Stimulated activated CD8-positive, alpha-beta memory T cell treated with anti-CD3 and anti-CD28 coated beads, Interleukin-15, amount 100 ng/mL, for 24 hours (primary cell): ENCODE results near the gene LONRF3.
A peak's percentile ranks its signal among the peaks of the same experiment; 100 is the strongest.

ENCODE experiments used
- DNase-seq: peaks from one replicate; pipeline ENCODE4 v3.0.0-alpha.2; 2020; ENCODE audit warnings: low read depth

LONRF3 gene

DNA sequence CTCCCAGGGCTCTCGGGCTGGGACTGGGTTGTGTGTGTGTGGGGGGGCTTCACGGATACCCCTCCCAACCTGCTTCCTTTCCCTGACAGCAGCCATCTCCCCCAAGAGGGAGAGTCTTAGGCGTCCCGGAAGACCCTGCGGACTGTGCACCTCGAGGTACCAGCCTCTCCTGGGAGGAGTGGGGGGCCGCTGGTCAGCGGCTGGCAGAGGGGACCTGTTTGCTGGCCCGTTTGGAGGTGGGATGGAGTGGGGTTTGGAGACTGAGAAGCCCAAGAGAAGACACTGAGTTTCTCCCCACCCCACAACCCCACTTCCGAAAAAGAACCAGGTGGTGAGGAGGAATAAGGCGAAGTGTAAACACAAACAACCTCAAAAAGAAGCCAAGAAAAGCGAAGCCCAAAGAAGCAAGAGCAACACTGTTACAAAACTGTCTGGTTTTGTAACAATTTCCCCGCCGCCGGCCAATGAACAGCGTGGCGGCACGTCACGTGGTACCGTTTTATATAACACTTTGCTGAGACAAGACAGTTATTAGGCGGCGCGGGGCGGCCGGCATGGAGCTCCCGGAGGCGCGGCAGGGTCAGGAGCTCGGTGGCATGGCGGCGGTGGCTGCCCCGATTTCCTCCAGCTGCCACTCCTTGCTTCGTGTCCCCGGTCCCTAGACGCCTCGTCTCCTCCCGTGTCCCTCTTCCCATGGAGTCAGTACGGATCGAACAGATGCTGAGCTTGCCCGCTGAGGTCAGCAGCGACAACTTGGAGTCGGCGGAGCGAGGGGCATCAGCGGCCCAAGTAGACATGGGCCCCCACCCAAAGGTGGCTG, at the start of gene LONRF3:
TSS of gene LONRF3 (plus strand) at position 531 of the 820 bp plus-strand sequence. CDS start at position 694, 163 bp downstream.
- DNase-seq = no peak

DNA sequence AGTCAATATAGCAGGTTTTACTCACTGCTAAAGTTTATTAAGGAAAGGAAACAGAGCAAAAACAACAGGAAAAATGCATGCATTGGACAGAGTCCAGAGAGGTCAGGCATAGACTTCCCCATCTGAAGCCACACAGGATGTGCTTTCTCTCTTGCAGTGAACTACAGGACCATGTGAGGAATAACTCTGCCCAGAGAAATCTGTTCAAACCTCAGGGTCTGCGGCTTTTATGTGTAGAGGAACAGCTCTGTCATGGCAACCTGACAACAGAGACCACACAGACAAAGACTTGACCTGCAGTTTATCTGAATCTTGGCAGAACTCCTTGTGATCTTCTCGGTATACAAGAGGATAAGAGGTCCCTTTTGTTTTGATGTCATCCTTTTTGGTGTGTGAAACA, 46.3 kb upstream of the LONRF3 start:
- no peak for DNase-seq

DNA sequence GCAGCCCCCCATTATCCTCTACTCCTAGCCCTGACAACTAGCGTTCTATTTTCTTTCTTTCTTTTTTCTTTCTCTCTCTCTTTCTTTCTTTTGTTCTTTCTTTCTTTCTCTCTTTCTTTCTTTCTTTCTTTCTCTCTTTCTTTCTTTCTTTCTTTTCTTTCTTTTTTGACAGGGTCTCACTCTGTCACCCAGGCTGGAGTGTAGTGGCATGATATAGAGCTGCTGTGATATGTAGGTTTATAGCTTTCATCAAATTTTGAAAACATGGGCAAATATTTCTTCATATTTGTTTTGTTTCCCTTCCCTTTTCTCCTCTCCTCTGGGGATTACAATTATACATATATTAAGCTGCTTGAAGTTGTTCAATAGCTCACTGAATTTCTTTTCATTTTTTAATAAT, 39.1 kb upstream of the LONRF3 start:
- DNase-seq = no peak

DNA sequence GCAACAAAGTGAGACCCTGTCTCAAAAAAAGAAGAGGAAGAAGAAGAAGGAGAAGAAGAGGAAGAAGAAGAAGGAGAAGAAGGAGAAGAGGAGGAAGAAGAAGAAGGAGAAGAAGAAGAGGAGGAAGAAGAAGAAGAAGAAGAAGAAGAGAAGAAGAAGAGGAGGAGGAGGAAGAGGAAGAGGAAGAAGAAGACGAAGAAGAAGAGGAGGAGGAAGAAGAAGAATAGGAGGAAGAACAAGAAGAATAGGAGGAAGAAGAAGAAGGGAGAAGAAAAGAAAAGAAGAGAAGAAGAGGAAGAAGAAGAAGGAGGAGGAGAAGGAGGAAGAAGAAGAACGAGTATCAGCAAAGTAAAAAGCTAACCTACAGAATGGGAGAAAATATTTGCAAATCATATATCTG, 33.3 kb upstream of the LONRF3 start:
- DNase-seq = no peak

DNA sequence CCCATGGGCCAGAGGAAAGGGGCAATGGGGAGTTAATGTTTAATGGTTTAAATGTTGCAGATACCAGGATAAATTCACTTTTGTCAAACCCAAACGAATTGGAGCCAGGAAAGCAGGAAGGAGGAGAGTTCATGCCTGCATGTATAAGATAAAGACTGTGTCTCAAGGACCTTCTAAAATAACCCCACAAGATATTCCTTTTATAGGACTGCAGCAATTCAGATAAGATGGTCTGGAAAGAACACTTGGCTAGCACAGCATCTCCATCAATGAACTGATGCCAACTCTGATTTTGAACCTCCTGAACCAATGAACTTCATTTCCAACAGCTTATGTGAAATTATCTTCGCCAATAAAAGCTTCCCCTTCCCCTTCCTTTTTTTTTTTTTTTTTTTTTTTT, 31.3 kb upstream of the LONRF3 start:
- DNase-seq = no peak

DNA sequence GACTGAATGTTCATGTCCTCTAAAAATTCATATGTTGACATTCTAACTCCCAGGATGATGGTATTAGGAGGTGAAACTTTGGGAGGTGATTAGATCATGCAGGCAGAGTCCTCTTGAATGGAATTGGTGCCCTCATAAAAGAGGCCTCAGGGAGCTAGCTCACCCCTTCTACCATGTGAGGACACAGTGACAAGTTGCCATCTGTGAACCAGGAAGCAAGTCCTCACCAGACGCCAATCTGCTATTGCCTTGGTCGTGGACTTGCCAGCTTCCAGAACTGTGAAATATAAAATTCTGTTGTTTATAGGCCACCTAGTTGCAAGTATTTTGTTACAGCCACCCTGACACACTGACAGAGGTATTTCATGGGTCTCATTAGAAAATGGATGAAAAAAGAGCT, 28.5 kb upstream of the LONRF3 start:
- DNase-seq = no peak

DNA sequence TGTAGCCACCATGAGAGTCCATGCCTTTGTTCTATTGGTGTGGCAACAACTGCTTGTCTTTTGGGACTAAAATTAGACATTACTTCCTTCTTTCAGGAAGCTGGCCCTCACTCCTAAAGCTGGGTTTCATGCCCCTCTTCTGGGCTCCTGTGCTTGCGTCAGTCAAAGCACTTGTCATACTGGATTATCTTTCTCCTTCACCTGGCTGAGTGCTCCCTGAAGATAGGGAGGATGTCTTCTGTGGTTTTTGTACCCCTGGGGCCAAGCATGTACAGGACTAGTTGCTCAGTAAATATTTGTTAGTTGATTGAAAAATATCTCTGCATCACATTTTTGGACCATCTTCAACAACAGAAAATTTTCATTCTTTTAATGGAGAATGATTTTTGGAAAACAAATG, 26.1 kb upstream of the LONRF3 start:
- no peak for DNase-seq

DNA sequence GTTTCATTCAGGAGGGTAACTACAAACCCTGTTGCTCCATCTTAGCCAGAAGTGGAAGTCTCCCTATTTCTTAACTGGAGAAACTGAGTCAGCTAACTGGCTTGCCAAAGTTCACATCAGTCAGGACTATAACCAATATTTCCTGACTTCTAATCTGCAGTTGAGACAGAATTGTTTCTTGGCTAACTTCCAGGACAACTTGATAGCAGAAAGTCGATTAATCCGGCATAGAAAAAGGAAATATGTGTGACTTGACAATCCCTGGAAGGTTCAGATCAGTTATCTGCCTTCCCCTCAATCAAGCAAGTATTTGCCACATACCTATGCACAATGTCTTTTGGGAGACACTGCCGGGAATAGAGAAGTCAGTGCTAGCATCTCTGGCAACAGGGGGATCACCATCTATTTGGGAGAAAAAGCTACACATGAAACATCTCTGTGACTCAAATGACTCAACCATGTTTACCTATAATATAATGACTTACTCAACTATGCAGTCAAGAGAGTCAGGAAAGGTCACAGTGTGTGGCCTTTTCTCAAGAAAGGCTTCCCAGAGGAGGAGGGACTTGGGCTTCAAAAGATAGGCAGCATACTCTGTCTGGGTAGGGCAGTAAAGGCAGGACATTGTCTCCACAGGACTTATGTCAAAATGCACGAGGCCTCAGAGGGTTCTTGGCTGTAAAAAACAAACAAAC, 12.4 kb upstream of the LONRF3 start:
- DNase-seq = no peak

DNA sequence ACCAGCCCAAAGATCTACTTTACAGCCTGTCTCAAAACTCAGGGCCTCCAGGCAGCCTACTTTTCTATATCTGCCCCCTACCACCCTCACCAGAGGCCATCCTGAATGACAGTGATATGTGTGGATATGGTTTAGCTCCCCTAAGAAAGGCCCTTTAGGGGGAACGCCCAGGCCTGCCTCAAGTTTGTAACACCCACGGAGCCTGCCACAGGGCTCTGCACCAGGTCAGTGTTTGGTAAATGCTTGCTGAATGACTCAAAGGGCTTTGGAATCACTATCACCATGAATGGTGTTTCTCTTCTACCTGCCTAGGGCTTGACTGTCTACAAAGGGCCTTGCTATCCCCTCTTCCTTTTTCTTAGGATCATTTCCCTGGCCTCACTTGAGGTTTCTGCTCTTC, 11.3 kb upstream of the LONRF3 start:
- DNase-seq = no peak

DNA sequence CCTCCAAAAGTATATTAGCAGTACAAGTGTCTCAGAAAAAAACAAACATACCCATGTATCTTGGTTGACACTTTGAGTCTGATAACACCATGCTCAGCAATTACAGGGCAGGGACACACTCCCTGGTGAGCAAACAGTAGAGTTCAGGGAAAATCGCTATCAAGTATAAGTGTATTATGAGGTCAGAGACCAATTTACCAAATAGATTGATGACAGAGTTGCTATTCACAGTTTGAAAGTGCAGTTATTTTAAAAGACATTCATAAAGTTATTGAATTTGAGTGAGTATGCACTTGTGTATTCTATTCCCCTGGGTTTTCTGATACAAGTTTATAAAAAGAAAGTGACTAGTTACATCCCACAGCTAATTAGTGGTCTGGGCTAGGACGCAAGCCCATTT, 10.2 kb upstream of the LONRF3 start:
- no peak for DNase-seq

DNA sequence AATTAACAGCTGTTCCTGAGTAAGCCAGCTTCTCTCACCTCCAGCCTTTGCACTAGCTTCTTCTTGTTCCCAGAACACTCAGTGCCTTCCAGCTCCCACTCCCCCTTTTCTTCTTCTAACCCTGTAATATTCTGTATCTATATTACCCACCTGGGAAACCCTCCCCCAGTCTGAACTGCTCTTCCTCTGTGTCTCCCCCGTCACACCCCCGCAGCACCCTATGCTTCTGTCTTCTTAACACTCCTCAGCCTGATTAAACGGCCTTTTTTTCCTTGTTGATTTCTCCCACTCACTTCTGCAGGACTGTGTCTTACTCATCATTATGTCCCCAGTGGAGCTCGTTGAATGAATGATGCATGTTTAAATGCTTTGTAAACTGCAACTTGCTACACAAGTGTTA, 9.0 kb upstream of the LONRF3 start:
- no peak for DNase-seq

DNA sequence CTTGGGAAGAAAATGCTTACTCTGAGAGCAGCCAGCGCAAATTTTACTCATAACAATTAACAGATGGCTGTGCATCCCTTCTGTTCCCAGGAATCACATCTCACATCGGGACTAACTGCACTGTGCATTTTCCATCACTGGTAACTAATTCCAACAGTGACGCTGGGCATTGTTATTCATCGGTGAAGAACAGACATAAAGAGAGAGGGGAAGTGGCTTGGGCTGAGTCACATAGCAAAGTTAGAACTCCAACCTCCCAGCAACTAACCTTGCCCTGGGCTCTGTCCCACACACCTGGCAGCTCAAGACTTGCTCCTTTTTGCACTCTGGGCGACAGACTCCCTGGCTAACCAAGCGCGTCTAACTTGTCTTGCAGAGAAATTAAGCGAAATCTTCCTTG, 6.4 kb upstream of the LONRF3 start:
- DNase-seq = no peak

DNA sequence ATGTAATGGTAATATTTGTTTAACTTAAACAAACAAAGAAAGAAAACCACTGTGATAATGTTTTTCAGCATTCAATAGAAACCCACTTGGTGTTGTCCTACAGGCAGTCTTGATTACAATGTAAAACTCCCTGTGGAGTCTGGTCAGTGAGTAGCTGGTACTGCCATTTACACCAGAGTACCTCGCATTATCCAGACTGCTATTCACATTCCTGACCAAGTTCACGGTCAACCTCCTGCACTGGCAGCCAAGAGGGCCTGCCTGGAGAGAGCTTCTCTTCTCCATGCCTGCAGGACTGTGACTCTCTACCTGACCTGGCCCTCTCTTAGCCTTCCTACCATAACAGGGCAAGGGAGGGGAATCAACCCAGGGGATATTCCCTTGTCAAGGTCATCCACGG, 2.9 kb upstream of the LONRF3 start:
- DNase-seq = no peak

DNA sequence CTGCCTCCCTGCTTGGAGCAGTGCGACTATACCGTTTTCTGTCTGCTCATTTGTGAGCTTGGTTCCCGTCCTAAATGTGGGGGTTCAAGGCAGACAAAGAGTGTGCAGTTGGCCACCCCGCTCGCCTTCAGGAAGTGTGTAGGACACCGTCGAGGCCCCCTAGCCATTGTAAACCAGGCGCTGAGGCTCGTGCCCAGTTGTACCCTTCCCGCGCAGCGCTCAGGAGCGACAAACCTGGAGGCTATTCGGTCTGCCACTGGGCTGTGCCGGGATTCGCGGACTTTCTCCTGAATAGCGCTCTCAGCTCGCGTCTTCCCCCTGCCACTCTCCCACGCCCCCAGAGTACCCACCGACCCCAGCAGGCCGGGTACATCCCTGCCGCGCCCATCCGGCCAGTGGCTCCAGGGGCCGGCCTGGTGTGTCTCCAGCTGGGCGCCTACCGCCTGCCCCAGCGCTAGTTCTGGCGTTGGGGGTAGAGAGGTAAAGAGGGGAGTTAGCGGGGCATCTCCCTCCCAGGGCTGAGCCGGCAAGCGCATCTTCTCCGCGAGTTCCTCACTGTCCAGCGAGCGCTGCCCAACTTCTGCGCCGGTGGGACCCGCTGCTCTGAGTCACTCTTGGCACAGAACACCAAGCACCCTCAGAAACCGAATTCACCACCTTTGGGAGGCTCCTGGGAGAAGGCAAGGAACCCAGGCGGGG, 880 bp upstream of the LONRF3 start:
- no peak for DNase-seq

DNA sequence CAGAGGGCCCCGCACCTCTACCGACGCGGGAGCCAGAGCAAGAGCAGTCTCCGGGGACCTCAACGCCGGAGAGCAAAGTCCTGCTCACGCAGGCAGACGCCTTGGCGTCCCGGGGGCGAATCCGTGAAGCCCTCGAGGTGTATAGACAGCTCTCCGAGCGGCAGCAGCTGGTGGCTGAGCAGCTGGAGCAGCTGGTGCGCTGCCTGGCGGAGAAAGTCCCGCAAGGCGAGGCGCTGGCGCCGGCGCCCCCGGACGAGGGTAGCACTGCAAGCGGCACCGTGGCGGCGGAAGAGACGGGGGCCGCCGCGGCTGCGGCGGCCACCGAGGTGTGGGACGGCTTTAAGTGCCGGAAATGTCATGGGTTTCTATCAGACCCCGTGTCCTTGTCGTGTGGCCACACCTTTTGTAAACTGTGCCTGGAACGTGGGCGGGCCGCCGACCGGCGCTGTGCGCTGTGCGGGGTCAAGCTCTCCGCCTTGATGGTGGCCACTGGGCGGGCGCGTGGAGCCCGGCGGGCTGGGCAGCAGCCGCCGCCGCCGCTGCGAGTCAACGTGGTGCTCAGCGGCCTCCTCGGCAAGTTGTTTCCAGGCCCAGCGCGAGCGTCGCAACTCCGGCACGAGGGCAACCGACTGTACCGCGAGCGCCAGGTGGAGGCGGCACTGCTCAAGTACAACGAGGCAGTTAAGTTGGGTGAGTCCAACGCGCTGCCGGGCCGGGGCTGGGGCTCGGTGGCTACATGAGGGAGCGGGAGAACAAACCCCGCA, 672 bp downstream of the LONRF3 start:
- DNase-seq = peak; percentile 11

DNA sequence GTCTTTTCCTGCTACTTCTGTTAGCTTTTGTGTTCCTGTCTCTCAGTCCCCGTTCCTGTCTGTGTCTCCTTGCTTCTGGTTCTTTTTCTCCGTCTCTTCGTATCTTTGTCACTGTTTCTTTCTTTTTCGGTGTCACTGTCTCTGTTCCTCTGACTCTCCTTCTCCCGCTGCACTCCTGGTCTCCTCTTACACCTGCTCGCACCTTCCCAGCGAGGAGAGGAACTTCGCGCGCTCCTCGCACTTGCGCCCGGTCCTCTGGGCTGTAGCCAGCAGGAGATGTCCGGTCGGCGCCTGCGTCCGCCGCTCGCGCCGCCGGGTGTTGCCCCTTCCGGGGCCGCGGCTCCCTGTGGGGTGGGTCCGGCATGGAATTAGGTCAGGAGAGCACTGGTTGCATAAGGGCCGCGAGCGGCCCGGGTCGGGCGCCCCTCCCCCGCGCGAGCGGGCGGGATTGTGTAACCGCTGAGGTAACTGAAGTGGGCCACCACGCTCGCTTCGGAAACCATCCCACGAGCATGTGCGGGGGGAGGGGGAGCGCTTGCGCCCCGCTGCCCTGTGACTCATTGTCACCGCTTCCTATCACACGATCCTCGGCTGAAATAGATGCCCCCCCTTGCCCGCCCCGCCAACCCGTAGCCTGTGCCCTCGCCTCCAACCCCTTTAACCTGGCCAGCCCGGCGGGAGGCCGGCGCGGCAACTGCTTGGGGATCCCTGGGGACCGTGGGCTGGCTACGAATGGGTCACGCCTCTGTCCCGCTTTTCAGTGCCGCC, 1.6 kb downstream of the LONRF3 start:
- peak; percentile 14 for DNase-seq

DNA sequence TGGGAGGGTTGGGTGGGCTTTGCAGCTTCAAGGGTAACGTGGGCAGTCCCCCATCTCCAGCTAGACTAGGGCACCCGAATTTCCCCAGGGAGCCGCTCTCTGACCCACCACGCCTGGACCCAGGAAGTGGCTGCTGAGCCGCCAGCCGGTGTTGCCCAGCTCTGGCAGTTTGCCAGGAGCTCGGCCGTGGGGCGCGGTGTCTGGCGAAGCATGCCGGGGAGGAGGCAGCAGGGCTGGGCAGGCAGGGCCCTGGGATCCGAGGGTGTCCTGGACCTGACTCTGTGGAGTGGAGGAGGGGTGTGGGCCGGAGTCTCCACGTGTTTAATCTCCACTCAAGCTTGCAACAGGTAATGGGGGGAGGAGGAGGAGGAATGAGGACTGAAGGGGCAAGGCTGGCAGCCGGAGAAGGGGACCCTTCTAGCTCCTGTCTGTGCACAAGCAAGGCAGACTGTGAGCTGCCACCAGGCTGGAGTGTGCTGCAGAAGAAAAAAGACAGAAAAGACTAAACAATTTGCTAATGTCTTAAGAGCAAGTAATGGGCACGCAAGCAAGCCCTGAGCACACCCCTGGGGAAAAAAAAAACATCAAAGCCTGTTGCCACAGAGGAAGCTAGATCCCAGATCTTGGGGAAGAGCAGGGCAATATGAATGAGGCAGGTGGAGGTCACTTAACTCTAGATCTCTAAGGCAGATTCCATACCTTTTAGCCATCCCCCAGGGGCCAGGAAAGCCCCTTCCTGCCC, 2.4 kb downstream of the LONRF3 start:
- DNase-seq = no peak

DNA sequence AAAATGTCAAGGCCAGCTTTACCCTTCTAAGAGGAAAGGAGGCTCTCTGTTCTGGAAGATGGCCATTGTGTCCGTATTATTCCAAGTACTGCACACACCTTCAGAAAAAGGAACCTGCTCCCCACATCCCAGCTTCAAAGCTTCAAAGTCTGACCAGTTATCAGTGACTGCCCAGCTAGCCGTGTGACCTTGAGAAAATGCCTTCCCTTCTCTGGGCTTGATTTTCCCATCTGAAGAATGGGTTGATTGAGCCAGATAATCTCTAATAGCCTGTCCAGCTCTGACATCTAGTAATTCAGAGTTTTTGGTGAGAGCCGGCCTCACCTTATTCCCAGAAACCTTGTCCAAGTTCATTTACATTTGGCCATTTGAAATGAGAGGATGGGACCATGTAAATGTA, 3.0 kb downstream of the LONRF3 start:
- no peak for DNase-seq

DNA sequence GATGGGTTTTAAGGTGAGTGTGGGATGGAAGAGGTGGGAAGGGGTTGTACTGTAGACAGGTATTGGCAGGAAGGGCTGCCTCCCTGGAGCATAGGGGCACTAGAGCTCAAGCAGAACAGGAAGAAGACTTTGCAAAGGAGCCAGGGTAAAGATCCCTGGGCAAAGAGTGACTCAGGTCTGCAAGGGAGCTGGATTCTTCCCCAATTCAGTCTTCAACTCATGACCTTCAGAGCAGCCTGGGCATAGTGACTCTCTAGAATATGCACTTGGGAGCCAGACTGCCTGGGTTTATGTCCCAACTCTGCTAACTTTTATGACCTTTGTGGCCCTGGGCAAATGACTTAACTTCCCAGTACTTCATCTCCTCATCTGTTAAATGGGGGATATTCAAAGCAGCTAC, 4.0 kb downstream of the LONRF3 start:
- DNase-seq = no peak

DNA sequence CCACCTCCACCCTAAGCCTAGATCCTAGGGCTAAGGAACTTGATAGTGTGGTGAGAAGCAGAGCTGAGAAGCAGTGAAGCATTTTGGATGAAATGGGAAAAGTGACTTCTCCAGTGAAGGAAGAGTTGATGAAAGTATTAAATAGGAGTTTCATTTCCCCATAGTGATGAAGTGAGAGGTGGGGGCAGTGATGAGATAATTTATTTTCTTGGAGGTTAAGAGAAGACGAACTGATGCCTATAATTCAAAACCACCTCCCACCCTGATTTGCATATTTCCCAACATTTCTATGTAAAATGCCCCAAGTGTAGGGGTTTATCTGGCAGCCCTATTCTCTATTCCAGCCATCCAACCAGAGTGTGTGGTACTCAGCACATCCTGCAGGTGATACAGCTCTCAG, 6.3 kb downstream of the LONRF3 start:
- no peak for DNase-seq

DNA sequence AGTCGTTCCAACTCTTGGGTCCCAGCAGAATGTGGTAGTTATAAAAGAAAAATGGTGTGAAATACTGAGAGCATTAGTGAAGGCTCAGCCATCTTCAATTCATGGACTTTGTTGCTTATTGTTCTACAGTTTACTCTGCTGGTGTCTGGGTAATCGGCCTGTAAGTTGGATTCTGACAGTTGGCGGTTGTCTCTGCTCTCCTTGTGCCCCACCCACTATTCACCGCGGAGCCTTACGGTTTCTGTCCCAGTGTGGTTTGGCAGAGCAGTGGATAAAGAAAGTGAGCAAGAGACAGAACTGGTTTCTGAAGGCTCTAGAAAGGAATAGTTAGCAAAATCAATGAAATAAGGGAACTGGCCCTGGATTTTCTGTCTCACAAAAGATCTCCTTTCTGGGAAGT, 9.1 kb downstream of the LONRF3 start:
- no peak for DNase-seq
